ENCODE measurements around the gene TTC4. TPM values are rescaled to one million over a fixed set of nuclear protein-coding genes. Genes with fewer than 3 reads are reported as not detected.
A peak's percentile ranks its signal among the peaks of the same experiment; 100 is the strongest.

TTC4 gene
- total RNA-seq, 1 donor from 2014 or later: 25.8 TPM

DNA sequence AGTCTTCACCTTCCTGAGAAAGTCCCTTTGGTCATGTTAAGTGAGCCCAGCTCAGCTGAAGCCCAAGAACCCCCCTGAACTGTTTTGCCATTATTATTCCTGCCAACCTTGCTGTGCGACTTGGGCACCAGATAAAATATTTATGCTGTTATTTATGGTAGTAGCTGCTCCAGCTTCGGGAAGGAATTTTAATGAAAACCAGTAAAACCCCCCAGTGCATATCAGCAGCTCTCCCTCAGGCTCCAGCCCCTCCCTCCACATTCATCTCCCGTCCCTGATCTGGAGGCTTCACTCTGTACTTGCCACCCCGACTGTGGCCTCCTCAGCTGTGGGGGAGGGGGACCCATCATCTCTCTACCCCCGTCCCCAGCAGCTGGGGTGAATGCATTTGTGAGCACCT is 72.8 kb downstream of the TTC4 start:
- Mint-ChIP-seq H3K27ac (no peak overlapping the region), H3K36me3 (no peaks in the 10 kb centered on the region), H3K4me1 (ENCODE audit: unreplicated experiment) (peaks cover 18% of the 10 kb centered on the region), H3K27me3 (peaks cover 9% of the 10 kb centered on the region), H3K4me3 (peak overlapping the region; percentile 11), H3K9me3 (no peaks in the 10 kb centered on the region)
- no peak for TF ChIP-seq CTCF (conservative IDR thresholded peaks at IDR 0.05)
- DNase-seq (ENCODE audit: extremely low spot score, unreplicated experiment): no peak

DNA sequence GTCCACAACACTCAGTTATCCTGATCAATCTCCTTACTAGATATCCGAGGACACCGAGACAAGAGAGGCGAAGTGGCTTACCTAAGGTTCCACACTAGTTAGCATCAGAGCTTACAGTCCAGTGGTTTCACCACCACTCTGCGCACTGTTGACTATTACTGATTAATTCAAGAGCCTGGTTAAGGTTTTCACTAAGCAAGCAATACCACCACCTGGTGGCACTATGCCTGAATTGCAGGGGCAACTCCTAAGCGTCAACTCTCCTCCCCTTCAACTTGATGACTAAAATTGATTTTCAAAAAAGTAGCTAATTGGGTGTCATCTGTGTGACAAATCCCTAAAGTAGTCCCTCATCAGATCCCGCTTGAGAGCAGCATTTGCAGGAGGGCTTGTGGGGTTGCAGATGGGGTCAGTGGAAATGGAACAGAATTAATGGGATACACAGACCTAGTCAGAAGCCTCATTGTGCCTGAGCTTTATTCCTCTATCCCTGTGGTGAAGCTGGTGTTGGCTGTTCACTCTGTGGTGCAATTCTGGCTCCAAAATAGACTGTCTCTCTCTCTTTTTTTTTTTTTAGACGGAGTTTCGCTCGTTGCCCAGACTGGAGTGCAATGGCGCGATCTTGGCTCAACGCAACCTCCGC is 76.3 kb downstream of the TTC4 start:
- Mint-ChIP-seq H3K4me3 (no peak overlapping the region), H3K27me3 (no peaks in the 10 kb centered on the region), H3K36me3 (no peaks in the 10 kb centered on the region), H3K9me3 (no peaks in the 10 kb centered on the region), H3K4me1 (ENCODE audit: unreplicated experiment) (peaks cover 23% of the 10 kb centered on the region), H3K27ac (no peak overlapping the region)
- DNase-seq (ENCODE audit: extremely low spot score, unreplicated experiment): no peak
- TF ChIP-seq CTCF (conservative IDR thresholded peaks at IDR 0.05): peak; percentile 87

Other genes starting within 250 kb of the TTC4 start
- 5.2 and 11.6 TPM in 2 replicates for gene ACOT11, start 167.6 kb upstream of the TTC4 start, total RNA-seq (ENCODE audit: low replicate concordance)
- gene FAM151A, start 92.3 kb upstream of the TTC4 start, total RNA-seq (ENCODE audit: low replicate concordance): 0.39 and 5.8 TPM in 2 replicates
- gene MROH7, start 74.1 kb upstream of the TTC4 start, total RNA-seq (ENCODE audit: low replicate concordance): 0.19 and 0.79 TPM in 2 replicates
- gene PARS2, start 48.7 kb downstream of the TTC4 start, total RNA-seq (ENCODE audit: low replicate concordance): 9.5 and 10.2 TPM in 2 replicates
- gene TTC22, start 85.5 kb downstream of the TTC4 start, total RNA-seq (ENCODE audit: low replicate concordance): 7.0 and 12.4 TPM in 2 replicates
- 119 and 149 TPM in 2 replicates for gene DHCR24, start 171.3 kb downstream of the TTC4 start, total RNA-seq (ENCODE audit: low replicate concordance)